ENCODE measurements around the gene RYR3.
"Not testable (repeated sequence)": the region's sequence is repeated elsewhere in the genome, so short reads cannot be mapped to it uniquely, and the experiment has no call there.

RYR3 gene

GRCh38 chr15:33567652-33568051 is 256.9 kb downstream of the RYR3 start:
- no peak for TF ChIP-seq CTCF (IDR thresholded peaks at IDR 0.05; ENCODE audit: control insufficient read depth, insufficient read depth, low read depth, low read length, missing control alignments)
- no peak for DNase-seq (ENCODE audit: low read depth)
- no peak overlapping the region for H3K4me3 ChIP-seq (ENCODE audit: control insufficient read depth, low read depth, low read length)

- H3K4me3 ChIP-seq (ENCODE audit: control insufficient read depth, low read depth, low read length) = no peak overlapping the region
- DNase-seq (ENCODE audit: low read depth) = no peak
- no peak for TF ChIP-seq CTCF (IDR thresholded peaks at IDR 0.05; ENCODE audit: control insufficient read depth, insufficient read depth, low read depth, low read length, missing control alignments)
Measured at GRCh38 chr15:33569036-33569435, 258.3 kb downstream of the RYR3 start.

- DNase-seq (ENCODE audit: low read depth); H3K4me3 ChIP-seq (ENCODE audit: control insufficient read depth, low read depth, low read length): not testable (repeated sequence)
Measured at GRCh38 chr15:33577911-33578310, 267.1 kb downstream of the RYR3 start.

GRCh38 chr15:33580526-33580925 is 269.8 kb downstream of the RYR3 start:
- TF ChIP-seq CTCF (IDR thresholded peaks at IDR 0.05; ENCODE audit: control insufficient read depth, insufficient read depth, low read depth, low read length, missing control alignments) = no peak
- DNase-seq (ENCODE audit: low read depth) = no peak

GRCh38 chr15:33581032-33581431 is 270.3 kb downstream of the RYR3 start:
- TF ChIP-seq CTCF (IDR thresholded peaks at IDR 0.05; ENCODE audit: control insufficient read depth, insufficient read depth, low read depth, low read length, missing control alignments) = no peak
- no peak overlapping the region for H3K4me3 ChIP-seq (ENCODE audit: control insufficient read depth, low read depth, low read length)
- no peak for DNase-seq (ENCODE audit: low read depth)

More at GRCh38 chr15:33580526-33580925, 269.8 kb downstream of the RYR3 start:
- no peak overlapping the region for H3K4me3 ChIP-seq (ENCODE audit: control insufficient read depth, low read depth, low read length)

- TF ChIP-seq CTCF (IDR thresholded peaks at IDR 0.05; ENCODE audit: control insufficient read depth, insufficient read depth, low read depth, low read length, missing control alignments) = no peak
- H3K4me3 ChIP-seq (ENCODE audit: control insufficient read depth, low read depth, low read length) = no peak overlapping the region
- no peak for DNase-seq (ENCODE audit: low read depth)
Measured at GRCh38 chr15:33584797-33585196, 274.0 kb downstream of the RYR3 start.

- H3K4me3 ChIP-seq (ENCODE audit: control insufficient read depth, low read depth, low read length) = no peak overlapping the region
- TF ChIP-seq CTCF (IDR thresholded peaks at IDR 0.05; ENCODE audit: control insufficient read depth, insufficient read depth, low read depth, low read length, missing control alignments) = no peak
- no peak for DNase-seq (ENCODE audit: low read depth)
Measured at GRCh38 chr15:33586786-33587697, 276.3 kb downstream of the RYR3 start.

Data from AG09309 (cell line).